AG10803 (cell line): ENCODE data around the gene RCC1.
A peak's percentile ranks its signal among the peaks of the same experiment; 100 is the strongest.

Experiments
- DNase-seq: peaks from one replicate; pipeline ENCODE4 v3.0.0; 2010; ENCODE audit warnings: low read depth
- H3K4me3 ChIP-seq: 2 replicates; pipeline ENCODE4 v1.5.1; 2011; ENCODE audit warnings: mild to moderate bottlenecking, low read length, control low read depth
- TF ChIP-seq, protein P1 (sequence below): conservative IDR thresholded peaks from 2 replicates; pipeline ENCODE4 v1.5.1; 2011; ENCODE audit warnings: mild to moderate bottlenecking, low read length, control low read depth, inconsistent platforms

Gene RCC1

DNA sequence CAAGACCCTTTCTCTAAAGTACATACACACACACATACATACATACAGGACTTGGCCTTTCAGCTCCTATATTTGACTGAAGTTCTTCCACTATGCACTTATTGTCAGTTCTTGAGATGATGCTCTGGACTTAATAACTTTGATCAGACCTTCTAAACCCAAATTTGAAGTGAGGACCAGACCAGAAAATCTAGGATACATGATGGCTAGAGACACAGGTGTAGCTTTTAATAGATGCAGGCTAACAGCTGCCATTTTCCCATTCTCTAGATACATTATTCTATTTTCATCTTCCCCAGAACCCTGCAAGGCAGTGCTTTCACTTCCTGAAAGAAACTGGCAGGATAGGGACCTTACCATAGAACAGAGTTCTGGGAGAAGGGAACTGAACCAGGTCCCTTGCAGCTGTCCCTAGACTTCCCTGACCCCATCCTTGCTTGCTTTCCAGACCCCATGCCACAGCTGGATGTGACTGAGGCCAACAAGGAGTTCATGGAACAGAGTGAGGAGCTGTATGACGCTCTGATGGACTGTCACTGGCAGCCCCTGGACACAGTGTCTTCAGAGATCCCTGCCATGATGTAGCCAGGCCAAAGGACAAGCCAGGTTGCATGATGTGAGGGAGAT, 71.3 kb downstream of the RCC1 start:
- DNase-seq = no peak
- TF ChIP-seq, protein P1, sequence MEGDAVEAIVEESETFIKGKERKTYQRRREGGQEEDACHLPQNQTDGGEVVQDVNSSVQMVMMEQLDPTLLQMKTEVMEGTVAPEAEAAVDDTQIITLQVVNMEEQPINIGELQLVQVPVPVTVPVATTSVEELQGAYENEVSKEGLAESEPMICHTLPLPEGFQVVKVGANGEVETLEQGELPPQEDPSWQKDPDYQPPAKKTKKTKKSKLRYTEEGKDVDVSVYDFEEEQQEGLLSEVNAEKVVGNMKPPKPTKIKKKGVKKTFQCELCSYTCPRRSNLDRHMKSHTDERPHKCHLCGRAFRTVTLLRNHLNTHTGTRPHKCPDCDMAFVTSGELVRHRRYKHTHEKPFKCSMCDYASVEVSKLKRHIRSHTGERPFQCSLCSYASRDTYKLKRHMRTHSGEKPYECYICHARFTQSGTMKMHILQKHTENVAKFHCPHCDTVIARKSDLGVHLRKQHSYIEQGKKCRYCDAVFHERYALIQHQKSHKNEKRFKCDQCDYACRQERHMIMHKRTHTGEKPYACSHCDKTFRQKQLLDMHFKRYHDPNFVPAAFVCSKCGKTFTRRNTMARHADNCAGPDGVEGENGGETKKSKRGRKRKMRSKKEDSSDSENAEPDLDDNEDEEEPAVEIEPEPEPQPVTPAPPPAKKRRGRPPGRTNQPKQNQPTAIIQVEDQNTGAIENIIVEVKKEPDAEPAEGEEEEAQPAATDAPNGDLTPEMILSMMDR = no peak
- no peak overlapping the region for H3K4me3 ChIP-seq

DNA sequence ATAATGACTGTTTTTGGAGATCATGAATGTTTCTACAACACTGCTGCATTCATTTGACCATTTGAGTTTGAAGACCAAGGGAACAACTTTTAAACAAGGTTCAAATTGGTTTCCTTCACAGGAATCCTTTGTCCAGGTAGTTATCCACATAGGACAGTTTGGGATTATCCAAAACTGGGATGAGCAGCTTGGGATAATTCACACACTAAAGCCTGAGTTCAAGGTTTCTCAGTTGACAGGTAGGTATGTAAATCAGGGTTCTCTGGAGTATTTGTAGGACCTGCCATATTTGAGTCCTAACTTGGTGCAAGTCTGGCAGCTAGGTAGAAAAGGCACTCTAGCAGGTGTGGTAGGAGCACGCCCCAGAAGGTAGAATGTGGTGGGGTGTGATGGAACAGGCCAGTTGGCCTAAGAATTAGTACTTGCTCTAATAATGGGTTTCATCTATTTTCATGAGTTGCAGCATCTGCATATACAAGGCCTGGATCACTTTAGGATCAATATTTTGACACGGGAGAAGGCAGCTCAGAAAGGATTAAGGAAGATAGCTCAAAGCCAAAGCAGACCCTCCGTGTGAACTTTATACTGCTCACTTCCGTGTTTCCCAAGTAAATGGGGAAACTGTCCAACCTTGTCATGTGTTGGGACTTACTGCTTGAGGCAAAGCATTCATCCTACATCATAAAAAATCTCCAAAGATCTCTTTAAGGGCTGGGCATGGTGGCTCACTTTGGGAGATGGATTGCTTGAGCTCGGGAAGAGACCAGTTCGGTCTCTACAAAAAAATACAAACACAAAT, 72.1 kb downstream of the RCC1 start:
- TF ChIP-seq, protein P1 = no peak

DNA sequence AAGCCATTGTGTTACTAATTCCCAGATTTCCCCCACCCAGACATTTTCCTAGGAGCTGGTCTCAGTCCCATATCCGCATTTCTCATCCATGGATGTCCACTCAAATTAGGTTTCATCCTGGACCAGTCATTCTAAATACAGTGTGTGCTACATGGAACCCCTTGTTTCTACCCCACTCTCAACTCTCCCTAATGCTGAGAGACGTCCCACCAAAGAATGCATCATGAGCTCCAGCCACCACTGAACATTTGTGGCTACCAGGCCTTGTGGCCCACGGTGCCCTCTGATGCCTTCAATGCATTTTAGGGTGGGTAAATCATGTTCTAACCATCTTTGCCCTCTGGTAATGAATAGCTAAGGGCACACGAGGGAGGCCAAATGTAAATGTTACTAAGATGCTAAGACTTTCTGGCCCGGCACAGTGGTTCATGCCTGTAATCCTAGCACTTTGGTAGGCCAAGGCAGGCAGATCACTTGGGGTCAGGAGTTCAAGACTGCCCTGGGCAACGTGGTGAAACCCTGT, 72.9 kb downstream of the RCC1 start:
- TF ChIP-seq, protein P1 = no peak
- no peak for DNase-seq
- H3K4me3 ChIP-seq = no peak overlapping the region

More for the DNA sequence above, 72.1 kb downstream of the RCC1 start:
- no peak for DNase-seq
- no peak overlapping the region for H3K4me3 ChIP-seq

DNA sequence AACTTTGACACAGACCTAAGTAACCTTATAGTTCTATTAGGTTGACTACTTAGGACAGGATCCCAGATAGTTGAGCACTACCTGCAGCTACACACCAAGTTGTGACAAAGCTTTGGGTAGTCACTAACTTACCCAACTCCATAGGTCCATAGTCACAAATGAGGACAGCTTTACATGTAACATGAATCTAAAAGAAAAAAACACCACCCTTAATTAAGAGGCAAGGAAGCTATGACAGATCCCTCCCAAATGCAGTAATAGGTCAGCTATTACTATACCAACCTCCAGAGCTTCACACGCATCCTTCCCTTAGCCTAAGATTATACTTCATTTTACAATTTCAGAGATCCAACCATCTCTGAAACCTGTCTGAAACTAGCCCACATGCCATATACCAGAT, 73.6 kb downstream of the RCC1 start:
- peak overlapping the region; percentile 96 for H3K4me3 ChIP-seq
- TF ChIP-seq, protein P1 = no peak
- DNase-seq = no peak

DNA sequence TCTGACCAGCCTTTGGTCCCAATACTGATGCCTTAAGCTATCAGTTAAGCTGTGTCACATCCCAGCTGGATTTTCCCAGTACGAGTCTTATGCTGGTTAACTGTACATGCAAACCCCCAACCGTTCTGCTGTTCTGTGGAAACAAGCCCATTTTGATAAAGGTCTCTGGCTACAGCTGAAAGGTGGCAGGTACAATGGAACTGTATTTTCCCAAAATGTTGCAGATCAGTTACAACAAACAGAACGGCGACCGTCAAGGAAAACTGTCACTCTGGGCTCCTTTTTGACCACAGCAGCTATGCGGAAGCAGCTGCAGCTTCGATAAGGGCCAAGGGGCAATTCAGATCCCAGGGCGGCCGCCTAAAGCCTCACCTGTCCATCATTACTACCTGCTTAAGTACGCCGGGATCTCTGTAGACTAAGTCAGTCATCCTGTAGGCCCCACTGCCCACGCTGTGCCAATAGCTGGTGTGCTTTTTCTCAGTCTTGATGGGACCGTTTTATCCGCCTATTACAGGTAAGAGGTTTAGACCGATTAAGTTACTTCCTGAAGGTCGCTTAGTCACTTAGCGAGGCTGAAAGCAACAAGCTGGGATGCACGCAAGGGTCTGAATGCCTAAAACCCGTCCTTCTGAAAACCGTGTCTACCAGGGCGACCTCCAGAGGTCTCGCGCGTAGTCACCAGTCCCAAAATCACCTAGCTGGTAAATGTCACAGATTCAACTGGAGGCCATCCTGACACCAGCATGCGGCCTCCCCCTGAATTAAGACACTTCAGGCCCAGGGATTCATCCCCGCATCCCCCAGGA, 75.1 kb downstream of the RCC1 start:
- TF ChIP-seq, protein P1 = peak; percentile 27; the same call in 1 of the 2 replicates
- peak; percentile 49 for DNase-seq
- H3K4me3 ChIP-seq = peak overlapping the region; percentile 96

DNA sequence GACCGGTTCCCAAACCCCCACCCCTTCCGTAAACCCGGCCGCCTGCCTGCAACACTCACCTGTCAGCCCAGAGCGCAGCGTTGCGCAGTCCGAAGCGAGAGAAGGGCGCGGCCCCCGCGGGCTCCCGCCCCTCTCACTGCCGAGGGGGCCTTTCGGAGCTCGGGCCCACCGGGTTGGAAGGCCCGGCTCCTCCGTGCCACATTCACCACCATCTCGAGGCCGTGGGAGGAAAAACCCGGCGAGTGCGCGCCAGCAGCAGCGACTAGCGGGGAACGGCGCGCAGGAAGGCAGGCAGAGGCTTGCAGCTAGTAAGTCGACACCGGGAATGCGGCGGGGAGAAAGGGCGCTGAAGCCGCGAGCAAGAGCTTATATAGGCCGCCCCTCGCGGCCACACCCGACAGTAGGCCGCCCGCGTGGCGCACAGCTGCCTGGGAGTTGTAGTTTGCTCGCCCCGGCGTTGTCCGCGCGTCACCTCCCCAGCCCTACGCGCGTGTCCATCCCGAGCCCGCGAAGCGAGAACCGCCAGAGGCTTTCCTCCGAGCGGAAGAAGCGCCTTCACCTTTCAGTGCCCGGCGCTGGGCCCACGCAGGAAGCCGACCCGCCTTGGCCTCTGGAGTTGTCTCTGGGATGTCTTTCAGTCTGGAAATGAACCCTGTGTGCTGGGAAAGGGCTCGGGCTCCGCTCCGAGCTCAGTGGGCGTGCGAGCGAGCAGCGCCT, 75.8 kb downstream of the RCC1 start:
- DNase-seq = peak; percentile 95
- TF ChIP-seq, protein P1 = no peak
- H3K4me3 ChIP-seq = peak overlapping the region; percentile 96
